Measurements from ENCODE around the gene SYCE1.
A peak's percentile ranks its signal among the peaks of the same experiment; 100 is the strongest.
"Not testable (repeated sequence)": the region's sequence is repeated elsewhere in the genome, so short reads cannot be mapped to it uniquely, and the experiment has no call there.

SYCE1 gene

DNA sequence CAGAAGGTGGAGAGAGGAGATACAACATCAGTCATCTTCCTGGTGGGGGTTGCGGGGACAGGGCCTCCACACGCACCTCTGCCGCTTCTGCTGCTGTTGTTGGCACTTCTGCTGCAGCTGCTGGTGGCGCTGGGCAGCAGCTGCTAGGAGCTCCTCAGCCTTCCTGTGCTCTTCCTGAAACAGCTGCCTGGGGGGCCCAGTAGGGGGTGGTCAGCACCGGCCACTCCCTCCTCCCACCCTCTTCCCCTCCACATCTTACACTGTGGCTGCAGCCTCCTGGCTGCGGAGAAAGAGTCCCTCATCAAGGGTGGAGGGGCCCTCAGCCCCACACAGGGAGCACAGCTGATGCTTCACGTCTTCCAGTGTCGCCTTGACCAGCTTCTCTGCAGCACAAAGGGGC lies 9.9 kb downstream of the SYCE1 start:
- DNase-seq, result no peak

DNA sequence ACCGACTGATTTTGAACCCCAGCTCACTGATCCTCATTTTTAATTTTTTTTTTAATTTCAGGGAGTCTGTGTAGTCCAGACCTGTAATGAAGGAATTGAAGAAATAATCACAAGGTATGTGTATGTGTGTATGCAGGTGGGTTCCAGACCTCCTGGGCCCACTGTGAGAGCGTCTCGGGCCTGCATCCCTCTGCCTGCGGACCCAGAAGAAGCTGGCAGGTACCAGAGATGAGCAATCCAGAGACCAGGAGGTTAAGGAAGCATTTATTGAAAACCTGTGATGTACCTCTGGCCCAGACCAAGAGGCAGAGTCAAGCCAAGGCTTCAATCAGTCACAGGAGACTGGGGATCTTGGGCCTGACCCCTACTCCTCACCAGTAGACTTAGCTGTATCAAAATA lies 10.8 kb downstream of the SYCE1 start:
- no peak for DNase-seq

DNA sequence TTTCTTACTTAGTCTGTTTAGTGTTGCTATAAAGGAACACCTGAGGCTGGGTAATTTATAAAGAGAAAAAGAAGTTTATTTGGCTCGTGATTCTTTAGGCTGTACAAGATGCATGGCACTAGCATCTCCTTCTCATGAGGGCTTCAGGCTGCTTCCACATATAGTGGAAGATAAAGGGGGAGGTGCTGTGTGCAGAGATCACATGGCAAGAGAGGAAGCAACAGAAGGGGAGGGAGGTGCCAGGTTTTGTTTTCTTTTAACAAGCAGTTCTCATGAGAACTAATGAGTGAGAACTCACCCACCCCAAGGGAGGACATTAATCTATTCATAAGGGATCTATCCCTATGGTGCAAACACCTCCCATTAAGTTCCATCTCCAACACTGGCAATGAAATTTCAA lies 20.9 kb downstream of the SYCE1 start:
- no peak for DNase-seq

DNA sequence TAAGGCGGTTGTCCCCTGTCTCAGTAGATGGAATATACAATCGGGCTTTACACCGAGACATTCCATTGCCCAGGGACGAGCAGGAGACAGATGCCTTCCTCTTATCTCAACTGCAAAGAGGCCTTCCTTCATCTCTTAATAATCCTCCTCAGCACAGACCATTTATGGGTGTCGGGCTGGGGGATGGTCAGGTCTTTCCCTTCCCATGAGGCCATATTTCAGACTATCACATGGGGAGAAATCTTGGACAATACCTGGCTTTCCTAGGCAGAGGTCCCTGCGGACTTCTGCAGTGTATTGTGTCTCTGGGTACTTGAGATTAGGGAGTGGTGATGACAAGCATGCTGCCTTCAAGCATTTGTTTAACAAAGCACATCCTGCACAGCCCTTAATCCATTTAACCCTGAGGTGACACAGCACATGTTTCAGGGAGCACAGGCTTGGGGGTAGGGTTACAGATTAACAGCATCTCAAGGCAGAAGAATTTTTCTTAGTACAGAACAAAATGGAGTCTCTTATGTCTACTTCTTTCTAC lies 23.9 kb downstream of the SYCE1 start:
- peak; percentile 9 for DNase-seq

DNA sequence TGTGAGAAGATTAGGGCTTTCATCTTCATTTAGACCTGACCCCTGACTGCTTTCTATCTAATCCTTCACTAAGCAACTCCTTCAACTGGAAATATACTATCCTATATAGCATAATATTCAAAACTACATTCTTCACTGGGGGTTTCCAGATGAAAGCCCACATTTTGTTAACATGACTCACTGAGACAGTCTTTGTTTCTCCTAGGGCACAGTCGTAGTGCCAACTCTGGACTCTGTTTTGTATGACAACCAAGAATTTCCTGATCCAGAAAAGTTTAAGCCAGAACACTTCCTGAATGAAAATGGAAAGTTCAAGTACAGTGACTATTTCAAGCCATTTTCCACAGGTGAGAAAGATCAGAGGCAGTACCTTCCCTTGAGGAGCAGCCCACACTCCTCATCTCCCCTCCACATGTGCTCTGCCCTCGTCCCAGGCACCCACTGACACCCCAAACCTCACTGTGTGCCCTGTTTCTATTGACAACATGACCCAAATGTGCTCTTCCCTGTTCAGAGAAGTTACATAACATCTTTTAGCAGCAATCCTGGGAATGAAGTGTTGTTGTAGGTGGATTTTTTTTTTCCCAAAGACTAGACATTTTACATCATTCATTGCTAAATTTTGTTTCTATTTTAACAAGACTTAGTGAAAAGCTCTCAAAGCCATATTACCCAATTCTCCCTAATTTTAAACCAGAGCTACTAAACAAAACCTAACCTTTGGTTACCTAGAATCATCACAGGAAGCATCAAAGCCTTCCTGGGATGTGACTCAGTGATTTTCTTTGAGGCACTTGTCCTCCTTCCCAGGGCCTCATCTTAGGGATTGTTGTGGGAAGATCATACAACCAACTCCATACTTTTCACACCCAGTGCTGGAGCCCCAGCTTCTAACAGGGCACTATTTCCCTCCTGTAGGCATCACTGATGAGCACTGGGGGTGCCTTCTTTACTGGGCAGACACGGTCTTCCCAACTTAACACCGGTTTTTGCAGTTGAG lies 27.5 kb downstream of the SYCE1 start:
- DNase-seq, result no peak

DNA sequence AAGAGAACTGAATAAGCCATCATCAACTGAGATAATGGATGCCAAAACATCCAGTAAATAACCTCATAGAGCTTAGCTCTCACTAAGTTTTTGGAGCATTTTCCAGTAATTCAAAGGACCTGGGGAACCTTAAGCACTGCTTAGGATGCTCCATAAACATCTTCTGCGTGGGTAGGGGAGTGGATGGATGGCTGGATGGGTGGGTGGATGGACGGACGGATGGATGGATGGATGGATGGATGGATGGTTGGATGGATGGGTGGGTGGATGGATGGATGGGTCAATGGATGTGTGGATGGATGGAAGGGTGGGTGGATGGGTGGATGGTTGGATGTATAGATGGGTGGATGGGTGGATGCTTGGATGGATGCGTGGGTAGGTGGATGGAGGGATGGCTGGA lies 29.2 kb downstream of the SYCE1 start:
- no peak for DNase-seq

DNA sequence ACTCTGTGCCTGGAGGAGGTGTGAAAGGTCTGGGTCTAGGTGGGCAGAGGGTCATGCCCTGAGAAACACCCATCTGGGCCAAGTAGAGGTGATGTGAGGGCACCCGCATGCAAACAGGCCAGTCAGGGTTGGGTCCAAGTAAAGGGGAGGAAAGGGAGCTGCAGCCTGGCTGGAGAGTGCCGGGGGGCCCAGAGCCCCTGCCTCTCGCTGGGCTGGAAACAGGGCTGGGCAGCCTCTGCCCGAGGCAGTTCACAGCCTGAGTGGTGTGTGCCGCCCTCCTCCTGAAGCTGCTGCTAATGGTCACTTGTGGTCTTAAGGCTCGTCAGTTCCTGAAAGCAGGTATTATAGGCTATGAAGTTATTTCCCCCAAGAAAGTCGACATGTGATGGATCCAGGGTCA lies 31.0 kb downstream of the SYCE1 start:
- DNase-seq, result no peak

DNA sequence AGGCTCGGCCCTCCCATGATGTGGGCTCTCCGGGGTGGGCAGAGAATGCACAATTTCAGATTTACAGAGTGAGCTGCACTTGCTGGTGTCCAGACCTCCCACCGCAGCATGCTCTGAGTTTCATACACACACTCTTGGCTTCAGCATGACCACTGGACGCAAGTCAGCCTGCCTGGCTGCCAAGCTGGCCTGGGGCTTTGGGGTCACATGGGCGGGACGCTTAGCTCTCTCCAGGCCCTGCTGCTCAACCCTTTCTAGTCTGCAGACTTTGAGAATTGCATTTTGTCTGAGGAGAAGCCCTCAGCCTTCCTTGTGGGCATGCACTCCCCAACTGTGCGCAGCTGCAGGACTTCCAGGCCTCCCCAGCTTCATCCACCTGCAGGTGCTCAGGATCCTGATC lies 32.5 kb downstream of the SYCE1 start:
- no peak for DNase-seq

DNA sequence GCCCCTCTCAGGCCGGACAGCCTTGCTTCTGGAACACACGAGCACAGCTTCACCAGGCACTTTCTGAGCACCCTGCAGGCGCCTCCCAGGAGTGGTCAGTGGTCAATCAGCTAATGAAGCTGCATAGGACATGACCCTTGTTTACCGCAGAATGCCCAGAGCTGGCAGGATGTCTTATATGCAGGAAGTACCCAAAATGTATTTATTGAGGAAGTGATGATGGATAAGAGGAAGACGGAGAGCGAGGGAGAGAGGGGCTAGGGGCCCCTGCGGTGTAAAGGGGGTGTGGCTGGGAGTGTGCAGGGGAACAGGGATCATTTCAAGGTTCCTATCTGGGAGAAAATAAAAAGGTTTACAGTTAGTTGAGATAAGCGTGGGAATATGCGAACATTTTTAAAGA lies 34.9 kb downstream of the SYCE1 start:
- DNase-seq, result no peak

DNA sequence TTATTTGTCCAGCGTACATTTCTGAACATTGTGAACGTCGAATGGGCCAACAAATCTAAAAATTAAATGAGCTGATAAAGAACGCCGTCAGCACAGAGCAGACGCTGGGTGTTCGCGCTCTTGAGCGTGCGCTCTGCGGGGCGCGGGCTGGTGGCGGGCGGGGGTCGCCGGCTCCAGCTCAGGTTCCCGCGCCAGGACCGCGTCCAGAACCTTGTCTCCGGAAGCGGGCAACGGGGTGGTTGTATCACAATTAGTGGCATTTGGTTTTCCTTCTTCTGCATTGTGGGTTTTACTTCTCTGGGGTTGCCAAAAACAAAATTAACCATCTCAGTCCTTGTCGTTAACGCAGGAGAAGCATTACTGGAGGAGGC lies 35.8 kb downstream of the SYCE1 start:
- no peak for DNase-seq

DNA sequence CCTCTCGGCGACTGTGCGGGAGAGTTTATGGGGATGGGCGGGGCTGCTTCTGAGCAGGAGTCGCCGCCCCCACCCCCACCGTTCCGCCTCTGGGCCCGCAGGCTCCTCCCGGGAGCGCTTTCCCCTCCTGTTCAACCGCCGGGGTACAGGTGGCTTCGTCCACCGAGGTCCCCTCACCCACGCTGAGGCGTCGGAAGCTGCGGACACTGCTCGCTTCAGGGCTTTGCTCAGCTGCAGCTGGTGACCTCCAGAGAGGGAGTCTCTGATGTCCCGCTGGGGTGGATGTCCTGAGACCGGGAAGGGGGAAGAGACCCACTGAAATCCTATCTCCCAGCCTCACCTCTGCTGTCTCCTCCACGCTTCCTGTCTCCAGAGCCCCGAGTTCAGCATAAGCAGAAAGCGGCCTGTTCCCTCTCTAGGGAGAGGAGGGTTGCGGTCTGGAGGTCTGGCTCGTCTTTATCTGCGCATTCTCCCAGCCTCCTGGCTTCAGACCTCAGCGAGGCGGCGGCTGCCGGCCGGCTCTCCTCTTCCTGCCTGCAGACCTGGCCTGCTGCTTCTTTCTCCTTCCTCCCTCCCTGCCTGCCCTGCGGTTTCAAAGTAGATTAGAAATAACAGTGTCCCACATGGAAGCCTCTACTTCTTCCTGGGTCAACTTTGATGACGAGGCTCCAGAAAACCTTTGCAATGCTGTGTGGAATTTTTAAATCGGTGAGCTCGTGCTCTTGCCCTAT lies 36.4 kb downstream of the SYCE1 start:
- DNase-seq, result peak; percentile 56

DNA sequence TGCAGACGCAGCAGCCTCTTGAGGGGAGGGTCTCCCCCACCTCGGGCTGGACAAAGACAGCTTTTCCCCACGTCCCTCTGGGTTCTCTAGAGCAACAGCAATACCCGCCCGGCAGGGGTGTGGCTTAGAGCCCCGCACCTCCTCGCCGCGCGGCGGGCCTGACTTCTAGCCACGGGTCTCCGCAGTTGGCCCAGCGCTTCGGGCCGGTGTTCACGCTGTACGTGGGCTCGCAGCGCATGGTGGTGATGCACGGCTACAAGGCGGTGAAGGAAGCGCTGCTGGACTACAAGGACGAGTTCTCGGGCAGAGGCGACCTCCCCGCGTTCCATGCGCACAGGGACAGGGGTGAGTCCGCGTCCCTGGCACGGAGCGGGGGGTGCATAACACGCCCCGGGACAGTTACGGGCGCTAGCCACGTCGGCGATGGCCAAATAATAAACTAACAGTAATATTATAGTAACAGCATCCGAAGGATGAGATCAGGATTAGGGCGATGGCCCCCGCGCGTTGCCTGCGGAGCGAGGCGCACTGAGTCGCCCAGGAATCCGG lies 37.0 kb downstream of the SYCE1 start:
- DNase-seq, result no peak

DNA sequence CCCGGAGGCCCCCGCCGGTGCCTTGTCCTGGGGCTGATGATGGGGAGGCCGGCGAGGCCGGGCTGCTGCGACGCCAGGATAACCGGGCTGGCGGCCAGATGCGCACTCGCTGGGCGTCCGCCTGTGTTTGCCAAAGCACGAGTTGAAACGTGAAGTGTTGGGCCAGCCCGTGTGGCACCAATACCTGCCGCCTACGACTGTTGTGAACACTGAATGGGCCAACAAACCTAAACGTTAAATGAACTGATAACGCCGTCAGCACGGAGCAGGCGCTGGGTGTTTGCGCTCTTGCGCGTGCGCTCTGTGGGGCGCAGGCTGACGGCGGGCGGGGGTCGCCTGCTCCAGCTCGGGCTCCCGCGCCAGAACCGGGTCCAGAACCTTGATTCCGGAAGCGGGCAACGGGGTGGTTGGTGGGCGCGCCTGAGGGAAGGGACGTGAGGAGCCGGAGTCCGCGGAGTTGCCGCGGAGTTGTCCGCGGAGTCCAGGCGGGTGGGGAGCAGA lies 37.6 kb downstream of the SYCE1 start:
- peak; percentile 5 for DNase-seq

DNA sequence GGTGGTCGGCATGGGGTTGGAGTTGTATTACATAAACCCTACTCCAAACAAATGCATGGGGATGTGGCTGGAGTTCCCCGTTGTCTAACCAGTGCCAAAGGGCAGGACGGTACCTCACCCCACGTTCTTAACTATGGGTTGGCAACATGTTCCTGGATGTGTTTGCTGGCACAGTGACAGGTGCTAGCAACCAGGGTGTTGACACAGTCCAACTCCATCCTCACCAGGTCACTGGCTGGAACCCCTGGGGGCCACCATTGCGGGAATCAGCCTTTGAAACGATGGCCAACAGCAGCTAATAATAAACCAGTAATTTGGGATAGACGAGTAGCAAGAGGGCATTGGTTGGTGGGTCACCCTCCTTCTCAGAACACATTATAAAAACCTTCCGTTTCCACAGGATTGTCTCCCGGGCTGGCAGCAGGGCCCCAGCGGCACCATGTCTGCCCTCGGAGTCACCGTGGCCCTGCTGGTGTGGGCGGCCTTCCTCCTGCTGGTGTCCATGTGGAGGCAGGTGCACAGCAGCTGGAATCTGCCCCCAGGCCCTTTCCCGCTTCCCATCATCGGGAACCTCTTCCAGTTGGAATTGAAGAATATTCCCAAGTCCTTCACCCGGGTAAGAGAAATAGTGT lies 38.3 kb downstream of the SYCE1 start, which contains the start of gene CYP2E1:
Gene CYP2E1 (plus strand): TSS at position 407 of the 632 bp plus-strand sequence. CDS start 33 bp downstream, at position 440.
- DNase-seq, result no peak

DNA sequence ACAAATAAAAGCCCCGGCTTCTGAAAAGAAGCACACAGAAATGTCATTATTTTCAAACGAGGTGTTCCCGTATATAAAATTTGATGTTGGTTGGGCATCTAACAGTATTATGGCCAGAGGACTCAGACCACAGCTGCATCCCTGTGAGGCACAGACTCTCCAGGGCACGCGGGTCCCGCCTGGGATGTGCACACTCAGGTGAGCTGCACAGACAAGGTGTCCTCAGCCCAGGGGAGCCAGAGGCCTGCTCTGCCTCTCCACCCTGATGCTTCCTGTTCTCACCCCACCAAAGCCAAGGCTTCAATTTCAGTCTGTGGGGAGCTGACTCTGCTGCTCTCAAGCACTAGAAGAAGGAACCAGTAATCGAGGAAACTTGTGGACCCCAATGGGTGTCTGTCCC lies 39.9 kb downstream of the SYCE1 start:
- no peak for DNase-seq

DNA sequence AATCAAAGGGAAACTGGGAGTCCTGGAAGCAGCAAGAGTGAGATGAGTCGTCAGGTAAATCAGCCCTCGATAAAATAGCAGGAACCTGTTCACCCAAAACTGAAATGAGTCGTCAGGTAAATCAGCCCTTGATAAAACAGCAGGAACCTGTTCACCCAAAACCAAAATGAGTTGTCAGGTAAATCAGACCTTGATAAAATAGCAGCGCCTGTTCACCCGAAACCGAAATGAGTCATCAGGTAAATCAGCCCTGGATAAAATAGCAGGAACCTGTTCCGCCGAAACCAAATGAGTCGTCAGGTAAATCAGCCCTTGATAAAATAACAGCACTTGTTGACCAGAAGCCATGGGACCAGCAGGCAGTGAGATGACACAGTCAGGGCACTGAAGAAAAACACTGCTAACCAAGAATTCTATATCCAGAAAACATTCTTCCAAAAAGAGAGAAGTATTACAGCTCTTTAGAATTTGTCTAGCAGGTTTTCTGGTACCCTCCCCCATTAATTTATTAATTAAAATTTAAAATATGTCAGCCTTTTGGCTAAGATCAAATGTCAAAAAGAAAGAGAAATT lies 41.7 kb downstream of the SYCE1 start:
- DNase-seq, result no peak

DNA sequence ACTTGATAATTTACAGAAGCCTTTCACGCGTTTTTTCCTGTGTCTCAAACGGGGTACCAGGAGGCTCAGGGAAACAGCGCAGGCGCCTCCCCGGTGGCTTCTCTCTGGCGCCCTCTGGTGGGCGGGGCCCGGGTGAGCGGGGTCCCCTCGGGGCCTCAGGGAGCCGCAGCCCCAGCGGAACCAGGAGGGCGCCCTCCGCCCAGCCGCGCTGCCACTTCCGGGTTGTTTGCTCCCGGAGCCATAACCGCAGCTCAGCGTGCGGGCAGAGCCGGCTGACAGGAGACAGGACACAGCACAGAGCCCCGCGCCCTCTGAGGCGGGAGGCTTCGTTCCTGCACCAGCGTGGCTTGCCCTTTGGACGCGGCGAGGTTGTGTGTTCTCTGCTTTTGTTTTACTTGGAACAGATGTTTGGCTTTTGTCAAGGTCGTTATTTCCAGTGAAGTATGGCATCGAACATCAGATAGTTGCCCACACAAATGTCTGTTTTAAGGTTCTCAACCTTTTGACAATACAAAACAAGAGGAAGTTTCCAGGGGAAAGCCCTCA lies 45.1 kb downstream of the SYCE1 start:
- peak; percentile 29 for DNase-seq

DNA sequence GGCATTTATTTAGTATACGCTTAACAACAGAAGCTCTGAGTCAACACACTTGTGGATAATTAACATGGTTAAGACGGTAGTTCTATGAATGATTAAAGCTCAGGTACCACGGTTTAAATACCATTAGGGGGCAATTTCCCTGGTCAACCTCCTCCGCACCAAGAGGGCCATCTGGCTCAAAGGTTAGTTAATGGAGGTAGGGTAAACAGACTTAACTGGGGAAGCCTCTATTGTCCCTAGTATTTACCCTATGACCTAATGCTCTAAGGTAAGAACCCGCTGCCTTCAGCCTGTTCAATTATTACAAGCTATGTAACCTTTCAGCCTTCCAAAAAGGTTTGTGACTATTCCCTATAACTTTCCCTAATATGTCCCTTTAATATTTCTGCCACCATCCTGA lies 46.9 kb downstream of the SYCE1 start:
- not testable (repeated sequence) for DNase-seq

DNA sequence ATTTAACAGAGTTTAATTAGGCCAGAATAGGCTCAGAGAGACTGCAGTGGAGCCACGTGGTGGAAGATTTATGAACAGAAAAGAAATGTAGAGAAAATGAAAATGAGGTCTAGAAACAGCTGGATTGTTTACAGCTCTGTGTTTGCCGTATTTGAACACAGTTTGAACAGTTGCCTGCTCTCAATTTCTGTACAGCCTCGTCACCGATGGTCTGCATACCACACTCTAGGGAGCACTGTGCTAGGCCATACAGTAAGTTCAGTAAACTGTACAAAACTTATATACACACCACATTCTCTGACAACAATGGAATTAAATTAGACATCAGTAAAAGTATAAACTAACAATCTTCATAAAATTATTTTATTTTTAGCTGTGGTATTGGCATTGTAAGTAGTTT lies 49.3 kb downstream of the SYCE1 start:
- no peak for DNase-seq

DNA sequence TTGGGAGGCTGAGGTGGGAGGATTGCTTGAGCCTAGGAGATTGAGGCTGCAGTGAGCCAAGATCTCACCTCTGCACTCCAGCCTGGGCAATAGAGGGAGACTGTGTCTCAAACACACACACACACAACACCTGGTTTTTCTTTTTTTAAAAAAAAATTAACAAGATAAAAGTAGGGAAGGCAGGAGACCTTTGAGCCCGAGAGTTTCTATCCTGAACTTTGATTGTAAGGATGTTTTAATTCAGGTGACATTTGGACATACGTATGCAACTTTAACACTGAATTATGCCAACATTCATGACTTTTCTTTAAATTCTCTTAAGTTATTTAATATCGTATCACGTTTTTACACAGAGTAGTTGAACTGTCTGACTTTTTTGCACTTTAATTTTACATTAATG lies 49.9 kb downstream of the SYCE1 start:
- DNase-seq, result no peak

DNA sequence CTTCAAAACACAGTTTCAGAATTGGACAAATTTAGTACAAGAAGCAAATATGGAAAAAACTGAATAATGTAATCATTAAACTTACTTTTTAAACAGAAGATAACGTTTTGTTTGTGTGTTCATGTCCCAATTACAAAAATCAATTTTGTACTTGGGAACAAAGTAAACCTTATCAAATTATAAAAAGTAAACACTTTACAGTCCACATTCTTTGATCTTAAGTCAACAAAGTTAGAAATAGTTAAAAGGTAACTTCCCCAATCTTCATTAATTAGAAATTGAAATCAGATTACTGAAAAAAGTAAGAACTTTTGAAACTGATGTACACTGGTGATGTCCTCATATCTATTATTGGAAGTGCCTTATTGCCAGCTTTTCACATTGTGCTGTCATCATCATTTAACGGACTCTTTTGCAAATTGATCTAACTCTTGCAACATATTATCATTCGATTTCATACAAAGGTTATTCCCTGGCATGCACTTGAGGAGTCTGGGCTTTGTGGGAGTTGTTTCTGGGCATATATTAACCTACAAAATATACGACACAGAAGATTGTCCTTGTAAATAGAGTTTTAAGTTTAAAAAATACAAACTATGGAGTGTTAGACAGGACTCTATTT lies 53.4 kb downstream of the SYCE1 start:
- no peak for DNase-seq

DNA sequence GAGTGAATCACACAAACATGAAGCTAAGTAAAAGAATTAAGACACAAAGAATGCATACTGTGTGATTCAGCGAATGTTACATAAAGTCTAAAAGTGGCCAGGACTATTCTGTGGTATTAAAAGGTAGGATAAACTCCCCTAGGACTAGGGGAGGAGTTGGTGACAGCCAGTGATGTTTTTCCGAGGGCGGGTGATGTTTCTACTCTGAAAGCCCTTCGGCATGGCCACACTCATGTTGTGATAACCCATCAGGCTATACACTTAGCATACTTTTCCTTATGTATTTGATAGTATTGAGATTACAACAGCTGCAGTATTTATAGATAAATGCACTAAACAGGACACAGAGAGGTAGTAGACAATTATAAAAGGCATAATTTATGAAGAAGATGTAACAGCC lies 54.0 kb downstream of the SYCE1 start:
- no peak for DNase-seq
